ENCODE results near the gene SOCS3. TPM values are rescaled to one million over a fixed set of nuclear protein-coding genes. Genes with fewer than 3 reads are reported as not detected.

SOCS3 gene
- total and polyA plus RNA-seq, 2 experiments from 2014 or later = 13.2 to 32.9 TPM

DNA sequence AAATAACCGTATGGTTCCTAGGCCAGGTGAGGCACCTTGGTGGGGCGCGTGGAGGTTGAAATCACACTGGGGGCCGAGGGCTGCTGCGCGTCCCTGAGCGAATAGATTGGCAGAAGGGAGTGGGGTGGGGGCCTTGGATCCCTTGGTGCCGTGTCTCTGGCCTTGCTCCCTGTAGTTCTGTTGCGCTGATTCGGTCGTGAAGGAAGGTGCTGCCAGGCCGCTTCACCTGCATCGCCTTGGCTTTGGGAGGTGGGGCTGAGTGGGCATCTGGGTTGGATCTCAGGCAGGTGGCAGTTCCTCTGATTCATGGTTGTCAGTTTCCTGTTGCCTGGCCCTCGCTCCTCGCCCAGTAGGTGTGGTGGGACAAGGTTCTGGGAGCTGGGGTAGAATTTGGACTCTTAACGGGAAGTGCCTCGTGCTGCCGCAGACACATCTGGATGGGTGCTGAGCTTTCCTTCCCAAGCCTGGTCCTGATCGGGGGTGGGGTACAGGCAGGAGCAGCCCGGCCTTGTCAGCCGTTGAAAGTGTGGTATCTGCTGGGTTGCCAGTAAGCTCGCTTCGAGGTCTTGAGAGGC, 48.7 kb upstream of the SOCS3 start:
- Histone ChIP-seq H4K20me1 (replicated peaks; ENCODE audit: insufficient read depth) (peaks cover 21% of the 10 kb centered on the region), H3K36me3 (ENCODE audit: insufficient read depth) (peaks cover 9% of the 10 kb centered on the region), H3K4me1 (ENCODE audit: insufficient read depth) (peaks cover 3% of the 10 kb centered on the region; the same call in 1 of the 2 replicates), H3K27me3 (ENCODE audit: insufficient read depth) (no peaks in the 10 kb centered on the region), H3K9me2 (ENCODE audit: insufficient read depth) (no peaks in the 10 kb centered on the region), H3K4me3 (no peak overlapping the region), H3K79me2 (replicated peaks; ENCODE audit: insufficient read depth) (peaks cover 83% of the 10 kb centered on the region), H3K27ac (ENCODE audit: low read depth) (0 out of 2 replicates have a peak overlapping the region, but pooled peaks have one; percentile 14), H3F3A (replicated peaks; ENCODE audit: low read depth) (peaks cover 12% of the 10 kb centered on the region; the same call in 1 of the 2 replicates), H2AFZ (no peak overlapping the region), H3K4me2 (no peak overlapping the region)
- peak overlapping the region; percentile 82; the same call in 1 of the 2 replicates for H3K27ac Mint-ChIP-seq
- H3K4me3 Mint-ChIP-seq = no peak overlapping the region
- TF ChIP-seq JUNB (IDR thresholded peaks at IDR 0.05; ENCODE audit: unreplicated experiment) = no peak
- no peak for TF ChIP-seq EZH2phosphoT487 (IDR thresholded peaks at IDR 0.05; ENCODE audit: unreplicated experiment)
- TF ChIP-seq ETS1 (IDR thresholded peaks at IDR 0.05) = no peak
- no peak for TF ChIP-seq EZH2 (IDR thresholded peaks at IDR 0.05; ENCODE audit: low read depth, unreplicated experiment)
- no peak for TF ChIP-seq STAT1 (IDR thresholded peaks at IDR 0.05; ENCODE audit: unreplicated experiment)
- no peak for TF ChIP-seq CREB1 (CRISPR knock-in tag; IDR thresholded peaks at IDR 0.05; ENCODE audit: low read depth)
- no peak for TF ChIP-seq ZNF114 (CRISPR knock-in tag; IDR thresholded peaks at IDR 0.05)
- no peak for TF ChIP-seq ZNF462 (CRISPR knock-in tag; IDR thresholded peaks at IDR 0.05)
- no peak for TF ChIP-seq CTCF (conservative IDR thresholded peaks at IDR 0.05; ENCODE audit: low read depth in 2 of 2)
- no peak for TF ChIP-seq NANOG (IDR thresholded peaks at IDR 0.05; ENCODE audit: borderline replicate concordance)
- no peak for TF ChIP-seq POLR2AphosphoS5 (IDR thresholded peaks at IDR 0.05; ENCODE audit: low read depth)
- TF ChIP-seq, protein P1, sequence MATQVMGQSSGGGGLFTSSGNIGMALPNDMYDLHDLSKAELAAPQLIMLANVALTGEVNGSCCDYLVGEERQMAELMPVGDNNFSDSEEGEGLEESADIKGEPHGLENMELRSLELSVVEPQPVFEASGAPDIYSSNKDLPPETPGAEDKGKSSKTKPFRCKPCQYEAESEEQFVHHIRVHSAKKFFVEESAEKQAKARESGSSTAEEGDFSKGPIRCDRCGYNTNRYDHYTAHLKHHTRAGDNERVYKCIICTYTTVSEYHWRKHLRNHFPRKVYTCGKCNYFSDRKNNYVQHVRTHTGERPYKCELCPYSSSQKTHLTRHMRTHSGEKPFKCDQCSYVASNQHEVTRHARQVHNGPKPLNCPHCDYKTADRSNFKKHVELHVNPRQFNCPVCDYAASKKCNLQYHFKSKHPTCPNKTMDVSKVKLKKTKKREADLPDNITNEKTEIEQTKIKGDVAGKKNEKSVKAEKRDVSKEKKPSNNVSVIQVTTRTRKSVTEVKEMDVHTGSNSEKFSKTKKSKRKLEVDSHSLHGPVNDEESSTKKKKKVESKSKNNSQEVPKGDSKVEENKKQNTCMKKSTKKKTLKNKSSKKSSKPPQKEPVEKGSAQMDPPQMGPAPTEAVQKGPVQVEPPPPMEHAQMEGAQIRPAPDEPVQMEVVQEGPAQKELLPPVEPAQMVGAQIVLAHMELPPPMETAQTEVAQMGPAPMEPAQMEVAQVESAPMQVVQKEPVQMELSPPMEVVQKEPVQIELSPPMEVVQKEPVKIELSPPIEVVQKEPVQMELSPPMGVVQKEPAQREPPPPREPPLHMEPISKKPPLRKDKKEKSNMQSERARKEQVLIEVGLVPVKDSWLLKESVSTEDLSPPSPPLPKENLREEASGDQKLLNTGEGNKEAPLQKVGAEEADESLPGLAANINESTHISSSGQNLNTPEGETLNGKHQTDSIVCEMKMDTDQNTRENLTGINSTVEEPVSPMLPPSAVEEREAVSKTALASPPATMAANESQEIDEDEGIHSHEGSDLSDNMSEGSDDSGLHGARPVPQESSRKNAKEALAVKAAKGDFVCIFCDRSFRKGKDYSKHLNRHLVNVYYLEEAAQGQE (IDR thresholded peaks at IDR 0.05; ENCODE audit: unreplicated experiment) = no peak
- no peak for TF ChIP-seq ZNF331 (CRISPR knock-in tag; IDR thresholded peaks at IDR 0.05; ENCODE audit: low read depth)
- no peaks in the 10 kb centered on the region for H3K9me3 Mint-ChIP-seq
- H3K27me3 Mint-ChIP-seq (ENCODE audit: insufficient read depth, low read depth, poor library complexity) = peaks cover 14% of the 10 kb centered on the region
- DNase-seq (ENCODE audit: low spot score) (no peak), ATAC-seq (no peak)
- H3K36me3 Mint-ChIP-seq (ENCODE audit: low read depth) = peaks cover 39% of the 10 kb centered on the region
- peaks cover 27% of the 10 kb centered on the region for H3K4me1 Mint-ChIP-seq
